Activated naive CD4-positive, alpha-beta T cell treated with anti-CD3 and anti-CD28 coated beads, Interleukin-2, amount 50 U/mL, for 16 hours (primary cell): Measurements from ENCODE around the gene ENPP7.

Experiments
- DNase-seq: peaks from one replicate; pipeline ENCODE4 v3.0.0-alpha.2; 2020

Gene ENPP7

GRCh38 chr17:79730769-79731483, at the start of gene ENPP7:
Gene ENPP7, plus strand, starts transcription at chr17:79730943. Its CDS starts 197 bp downstream, at chr17:79731140.
- DNase-seq = no peak

- DNase-seq = no peak
Observed at GRCh38 chr17:79681101-79681621, 49.6 kb upstream of the ENPP7 start.

- no peak for DNase-seq
Observed at GRCh38 chr17:79681628-79682261, 49.0 kb upstream of the ENPP7 start.

- DNase-seq = no peak
Observed at GRCh38 chr17:79683365-79683764, 47.4 kb upstream of the ENPP7 start.

GRCh38 chr17:79684132-79684985, 46.4 kb upstream of the ENPP7 start:
- DNase-seq = no peak

GRCh38 chr17:79685121-79685520, 45.6 kb upstream of the ENPP7 start:
- DNase-seq = no peak

- DNase-seq = no peak
Observed at GRCh38 chr17:79686476-79686875, 44.3 kb upstream of the ENPP7 start.

GRCh38 chr17:79690466-79690865, 40.3 kb upstream of the ENPP7 start:
- DNase-seq = no peak

- no peak for DNase-seq
Observed at GRCh38 chr17:79690988-79691836, 39.5 kb upstream of the ENPP7 start.

- DNase-seq = no peak
Observed at GRCh38 chr17:79691931-79692330, 38.8 kb upstream of the ENPP7 start.

- no peak for DNase-seq
Observed at GRCh38 chr17:79693419-79693818, 37.3 kb upstream of the ENPP7 start.

- DNase-seq = no peak
Observed at GRCh38 chr17:79695293-79695790, 35.4 kb upstream of the ENPP7 start.

- DNase-seq = no peak
Observed at GRCh38 chr17:79695797-79696609, 34.7 kb upstream of the ENPP7 start.

- DNase-seq = no peak
Observed at GRCh38 chr17:79696610-79696982, 34.1 kb upstream of the ENPP7 start.

GRCh38 chr17:79698146-79698846, 32.4 kb upstream of the ENPP7 start:
- no peak for DNase-seq

- DNase-seq = no peak
Observed at GRCh38 chr17:79699386-79700036, 31.2 kb upstream of the ENPP7 start.

- no peak for DNase-seq
Observed at GRCh38 chr17:79700592-79700991, 30.2 kb upstream of the ENPP7 start.

GRCh38 chr17:79702034-79702433, 28.7 kb upstream of the ENPP7 start:
- DNase-seq = no peak

- DNase-seq = no peak
Observed at GRCh38 chr17:79702550-79703236, 28.1 kb upstream of the ENPP7 start.

GRCh38 chr17:79704691-79705090, 26.1 kb upstream of the ENPP7 start:
- DNase-seq = no peak
